Measurements from ENCODE around the gene MSN.
"Not testable (repeated sequence)": the region's sequence is repeated elsewhere in the genome, so short reads cannot be mapped to it uniquely, and the experiment has no call there.

MSN gene

GRCh38 chrX:65667503-65668376, at the start of gene MSN:
MSN (plus strand) TSS chrX:65667654; CDS start chrX:65667842, 188 bp downstream.
- DNase-seq, result peak; percentile 67

- not testable (repeated sequence) for DNase-seq
These were observed 47.3 kb upstream of the MSN start for GRCh38 chrX:65620096-65620705.

DNA sequence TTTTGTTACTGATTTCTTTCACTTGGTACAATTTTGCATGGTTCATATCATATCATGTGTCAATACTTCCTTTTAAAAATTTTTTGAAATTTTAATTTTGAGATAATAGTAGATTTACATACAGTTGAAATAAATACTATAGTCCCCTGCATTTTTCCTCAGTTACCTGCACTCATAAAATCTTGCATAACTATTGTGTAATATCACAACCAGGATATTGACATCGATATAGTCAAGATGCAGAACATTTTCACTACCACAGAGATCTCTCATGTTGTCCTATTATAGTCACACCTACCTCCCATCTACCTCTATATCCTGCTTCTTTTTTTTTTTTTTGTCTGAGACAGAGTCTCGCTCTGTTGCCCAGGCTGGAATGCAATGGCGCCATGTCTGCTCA, 36.7 kb upstream of the MSN start:
- DNase-seq, result no peak

GRCh38 chrX:65633826-65634225, 33.6 kb upstream of the MSN start:
- no peak for DNase-seq

GRCh38 chrX:65634732-65635131, 32.7 kb upstream of the MSN start:
- DNase-seq, result no peak

DNA sequence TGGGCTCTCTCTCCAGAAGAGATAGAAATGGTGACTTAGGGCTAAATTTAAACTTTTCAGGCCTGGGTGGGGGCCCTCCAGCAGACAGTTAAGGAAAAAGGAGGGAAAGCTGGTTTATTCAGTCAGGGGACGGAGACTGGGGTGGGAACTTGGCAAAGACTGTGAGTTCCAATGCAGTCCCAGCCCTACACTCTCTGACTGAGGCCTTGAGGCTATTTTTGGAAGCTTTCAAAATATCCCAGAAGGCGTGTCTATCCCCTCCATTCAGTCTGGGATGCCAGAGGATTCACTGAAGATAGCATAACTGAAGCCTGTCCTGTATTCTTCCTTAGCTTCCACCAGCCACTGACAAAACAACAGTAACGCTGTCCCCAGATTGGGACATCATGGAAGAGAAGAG, 32.1 kb upstream of the MSN start:
- peak; percentile 5 for DNase-seq

DNA sequence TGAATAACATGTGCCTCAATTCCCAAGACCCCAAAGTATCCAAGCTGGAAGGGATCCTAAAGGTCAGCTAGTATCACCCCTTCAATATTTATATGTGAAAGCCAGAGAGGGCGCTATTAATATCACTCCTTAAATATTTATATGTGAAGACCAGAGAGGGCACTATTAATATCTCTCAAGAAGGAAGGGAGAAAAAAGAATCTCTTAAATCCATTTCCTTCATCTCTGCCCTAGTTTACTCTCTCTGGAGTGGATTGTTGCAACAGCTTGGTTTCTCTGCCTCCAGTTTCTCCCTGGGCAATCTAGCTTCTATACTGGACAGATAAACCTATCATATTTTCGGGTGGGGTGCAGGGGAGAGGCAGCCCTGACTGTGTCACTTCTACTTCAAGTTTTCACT, 31.6 kb upstream of the MSN start:
- no peak for DNase-seq

DNA sequence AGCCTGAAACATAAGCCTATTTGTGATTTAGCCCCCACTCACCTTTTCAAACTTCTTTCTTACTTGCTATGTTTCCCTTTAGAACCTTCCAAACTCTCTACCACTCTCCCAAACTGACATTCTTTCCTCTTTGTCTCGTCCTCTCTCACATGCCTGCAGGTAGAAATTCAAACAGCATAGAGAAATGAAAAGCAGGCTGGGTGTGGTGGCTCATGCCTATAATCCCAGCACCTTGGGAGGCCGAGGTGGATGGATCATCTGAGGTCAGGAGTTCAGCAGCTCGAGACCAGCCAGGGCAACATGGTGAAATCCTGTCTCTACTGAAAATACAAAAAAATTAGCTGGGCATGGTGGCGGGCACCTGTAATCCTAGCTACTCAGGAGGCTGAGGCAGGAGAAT, 31.2 kb upstream of the MSN start:
- not testable (repeated sequence) for DNase-seq

DNA sequence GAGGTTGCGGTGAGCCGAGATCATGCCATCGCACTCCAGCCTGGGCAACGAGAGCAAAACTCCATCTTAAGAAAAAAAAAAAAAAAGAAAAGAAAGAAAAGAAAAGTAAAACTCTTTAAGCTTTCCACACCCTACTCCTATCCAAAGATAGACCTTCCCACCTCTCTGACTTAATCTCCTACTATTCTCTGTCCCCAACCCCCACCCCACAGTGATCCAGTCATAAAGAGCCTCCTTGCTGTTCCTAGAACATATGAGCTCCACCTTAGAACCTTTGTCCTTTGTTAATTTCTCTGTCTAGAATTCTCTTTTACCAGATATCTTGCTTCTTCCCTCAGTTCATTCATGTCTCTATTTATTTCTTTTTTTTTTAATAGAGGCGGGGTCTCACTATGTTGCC, 30.1 kb upstream of the MSN start:
- no peak for DNase-seq

DNA sequence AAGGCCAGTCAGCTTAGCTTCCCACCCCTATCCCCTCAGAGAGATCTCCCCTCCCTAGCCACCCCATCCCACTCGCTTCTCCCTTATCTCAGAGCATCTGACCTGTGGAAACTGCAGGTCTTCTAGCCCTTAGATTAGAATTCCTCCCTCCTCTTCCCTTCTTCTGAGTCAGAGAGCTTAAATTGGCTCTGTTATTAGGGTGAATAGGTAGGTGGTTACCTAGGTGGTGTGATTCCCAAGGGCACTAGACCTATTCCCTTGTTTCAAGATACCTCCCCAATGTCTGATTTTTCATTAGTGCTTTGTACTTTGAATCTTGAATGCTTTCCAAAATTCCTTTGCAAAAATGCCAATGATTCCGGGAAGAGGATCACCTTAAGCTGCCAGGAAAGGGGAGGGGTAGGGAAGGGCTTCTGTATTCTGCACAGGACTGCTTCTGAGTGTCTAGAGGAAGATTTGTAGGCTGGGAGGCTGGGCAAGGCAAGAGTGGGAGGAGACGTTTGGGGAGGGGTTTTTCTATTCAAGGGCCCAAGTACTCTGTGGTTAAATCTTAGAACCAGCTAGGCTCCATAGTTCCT, 24.5 kb upstream of the MSN start:
- DNase-seq, result no peak

GRCh38 chrX:65643531-65644052, 23.9 kb upstream of the MSN start:
- DNase-seq, result no peak

- DNase-seq, result peak; percentile 19
These were observed 22.7 kb upstream of the MSN start for GRCh38 chrX:65644621-65645289.

DNA sequence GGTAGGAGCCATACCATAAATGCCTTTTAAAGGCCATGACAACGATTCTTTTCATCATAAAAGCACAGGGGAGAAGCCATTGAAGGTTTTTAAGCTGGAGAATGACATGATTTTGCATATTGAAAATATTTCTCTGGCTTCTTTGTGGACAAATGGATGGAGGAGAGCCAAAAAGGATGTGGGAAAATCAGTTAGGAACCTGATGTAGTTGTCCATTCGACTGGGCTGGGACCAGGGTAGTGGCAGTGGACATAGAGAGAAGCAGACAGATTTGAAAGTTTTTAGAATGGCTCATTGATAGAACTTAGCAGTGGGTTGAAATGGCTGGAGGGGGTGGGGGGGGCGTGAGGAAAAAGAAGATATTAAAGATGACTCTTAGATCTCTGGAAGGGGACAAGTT, 19.7 kb upstream of the MSN start:
- no peak for DNase-seq

GRCh38 chrX:65652098-65652497, 15.4 kb upstream of the MSN start:
- no peak for DNase-seq

DNA sequence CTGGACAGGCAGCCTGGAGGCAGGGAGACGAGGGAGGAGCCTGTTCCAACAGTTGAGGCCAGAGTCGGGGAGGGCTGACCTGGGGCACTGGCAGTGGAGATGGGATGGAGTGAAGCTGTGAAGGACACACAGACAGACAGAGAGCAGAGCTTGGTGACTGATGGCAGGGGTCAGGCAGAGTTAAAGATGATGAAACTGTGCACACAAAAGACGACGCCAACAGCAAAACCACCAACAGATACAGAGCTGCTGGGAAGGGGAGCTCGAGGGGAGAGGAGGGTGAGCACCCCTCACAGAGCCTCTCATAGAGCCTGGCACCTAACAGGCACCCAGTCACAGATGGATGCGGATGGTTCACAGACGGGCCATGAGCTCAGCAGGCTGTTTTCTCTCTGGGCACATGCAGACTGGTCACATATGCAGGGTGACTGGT, 10.4 kb upstream of the MSN start:
- DNase-seq, result not testable (repeated sequence)

DNA sequence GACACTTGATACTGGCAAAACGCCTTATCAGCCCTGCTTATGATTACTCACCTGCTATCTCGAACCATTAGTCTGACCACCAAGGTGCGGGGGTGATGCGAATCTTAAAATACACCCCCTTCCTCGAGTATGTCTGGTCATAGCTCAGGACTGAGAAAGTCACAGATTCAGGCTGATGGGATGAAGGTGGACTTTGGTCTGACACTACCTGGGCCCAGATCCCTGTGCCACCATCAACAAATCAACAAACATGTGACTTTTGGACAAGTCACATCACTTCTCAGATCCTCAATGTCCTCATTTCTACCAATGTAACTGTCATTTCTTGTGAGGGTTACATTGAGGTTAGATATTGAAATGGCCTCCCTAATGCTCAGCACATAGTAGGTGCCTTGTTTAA, 9.8 kb upstream of the MSN start:
- no peak for DNase-seq

DNA sequence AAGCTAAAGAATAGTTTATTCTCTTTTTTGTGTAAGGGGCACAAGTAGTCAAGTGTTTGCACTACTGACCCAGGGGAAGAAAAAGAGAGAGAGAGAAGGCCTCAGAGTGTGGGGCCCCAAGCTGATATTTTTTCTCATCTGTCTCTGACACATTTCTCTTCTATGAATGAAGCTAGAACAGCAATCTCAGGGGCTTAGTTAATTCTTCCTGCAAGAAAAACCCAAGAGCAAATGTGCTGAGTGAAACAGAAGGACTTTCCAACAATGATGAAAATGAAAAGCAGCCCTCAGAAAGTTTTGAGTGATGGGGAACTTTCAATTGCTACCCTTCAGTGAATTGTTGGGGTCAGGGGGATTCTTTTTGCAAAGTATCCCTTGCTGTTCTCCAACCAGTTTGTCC, 9.2 kb upstream of the MSN start:
- no peak for DNase-seq

- DNase-seq, result peak; percentile 44
These were observed 324 bp upstream of the MSN start for GRCh38 chrX:65667157-65667502.

DNA sequence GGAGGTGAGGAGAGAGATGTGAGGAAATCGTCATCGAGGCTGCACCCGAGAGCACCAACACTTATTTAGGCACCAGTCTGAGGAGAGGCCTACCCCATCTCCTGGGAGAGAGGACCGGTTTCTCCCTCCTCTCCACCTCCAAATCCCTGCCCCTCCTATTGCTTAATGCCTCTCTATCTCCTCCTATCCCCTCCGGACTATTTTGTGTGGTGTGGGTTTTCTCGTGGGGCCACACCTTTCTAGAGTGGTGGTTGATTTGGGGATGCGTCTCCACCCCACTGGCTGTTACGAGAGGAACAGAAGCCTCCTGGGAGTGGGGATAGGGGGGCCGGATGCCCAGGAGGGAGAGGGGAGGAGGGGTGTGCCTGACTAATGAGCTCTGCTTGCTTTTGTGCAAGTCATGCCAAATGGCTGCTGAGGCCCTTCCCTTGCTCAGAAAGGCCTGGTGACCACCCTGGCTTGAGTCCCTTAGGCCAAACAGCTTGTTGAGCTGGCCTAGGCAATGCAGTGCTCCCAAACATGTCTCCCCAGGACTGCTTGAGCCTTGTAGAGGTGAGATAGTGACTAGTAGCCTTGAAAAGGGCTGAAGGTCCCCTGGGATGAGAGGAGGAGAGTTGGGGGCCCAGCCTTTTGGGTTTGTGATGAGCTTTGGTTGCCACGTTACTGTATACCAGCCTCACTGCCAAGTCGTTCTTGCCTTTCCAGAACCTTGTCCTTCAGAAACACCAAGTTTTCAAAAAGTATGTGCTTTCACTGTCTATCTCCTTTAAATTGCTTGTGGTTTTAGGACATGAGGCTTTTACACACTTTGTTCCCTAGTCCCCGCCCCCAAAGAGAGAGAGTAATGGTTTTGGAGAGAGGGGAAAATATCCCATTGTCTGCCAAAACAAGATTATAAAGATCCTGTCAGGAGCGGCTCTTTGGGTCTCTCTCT, 1.2 kb downstream of the MSN start:
- peak; percentile 74 for DNase-seq

GRCh38 chrX:65671286-65671685, 3.8 kb downstream of the MSN start:
- no peak for DNase-seq

GRCh38 chrX:65671966-65672365, 4.5 kb downstream of the MSN start:
- DNase-seq, result peak; percentile 21

DNA sequence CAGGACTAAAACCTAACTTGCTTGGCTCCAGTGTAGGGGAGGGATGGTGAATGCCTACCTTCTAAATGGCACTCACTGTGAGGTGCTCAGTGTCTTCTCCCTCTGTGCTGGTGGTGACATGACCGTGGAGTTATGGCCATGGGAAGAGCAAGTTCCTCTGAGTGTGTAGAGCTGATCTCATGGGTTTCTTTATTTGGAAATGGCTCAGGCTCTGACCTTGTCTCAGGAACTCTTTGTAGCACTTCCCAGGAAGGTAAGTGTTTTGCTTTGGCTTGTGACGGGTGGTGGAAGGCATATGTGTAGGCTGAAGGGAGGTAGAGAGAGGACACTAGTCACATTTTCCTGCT, 6.4 kb downstream of the MSN start:
- DNase-seq, result no peak
